A673 (cell line): ENCODE data around the gene PIGQ.

Experiments used
- CTCF ChIP-seq: fragments of 300-800, 200-600 bp; sonication (generic); conservative IDR thresholded peaks from 2 replicates; pipeline ENCODE4 v1.5.1; 2017; ENCODE audit warnings: low read depth, mild to moderate bottlenecking, antibody characterized with exemption, low read length, moderate library complexity, mixed read lengths
- EZH2 ChIP-seq: fragments of 200-600 bp; sonication (generic); IDR thresholded peaks from 2 replicates; pipeline ENCODE4 v1.6.1; 2017; ENCODE audit warnings: borderline replicate concordance, low read depth, mild to moderate bottlenecking, mixed read lengths, antibody characterized with exemption, low read length; ENCODE audit not compliant: poor library complexity, severe bottlenecking

- TF ChIP-seq EZH2 (no peak), CTCF (no peak)
Observed at GRCh38 chr16:588639-588888, 18.8 kb downstream of the PIGQ start.
